Forelimb muscle (tissue), 1 donor: Measurements from ENCODE around the gene TGFB1. TPM values are rescaled to one million over a fixed set of nuclear protein-coding genes. Genes with fewer than 3 reads are reported as not detected.

ENCODE experiments used
- DNase-seq: peaks from one replicate; pipeline ENCODE4 v3.0.0-alpha.2; 2013; ENCODE audit warnings: low read depth
- polyA plus RNA-seq: library from polyadenylated mRNA; unstranded; fragments of 120-200 nt; gene quantifications from one replicate; pipeline ENCODE4 v1.2.1, GENCODE V29; 2013; ENCODE audit not compliant: insufficient read length

TGFB1 gene
- polyA plus RNA-seq, 1 donor: 19.6 TPM

DNA sequence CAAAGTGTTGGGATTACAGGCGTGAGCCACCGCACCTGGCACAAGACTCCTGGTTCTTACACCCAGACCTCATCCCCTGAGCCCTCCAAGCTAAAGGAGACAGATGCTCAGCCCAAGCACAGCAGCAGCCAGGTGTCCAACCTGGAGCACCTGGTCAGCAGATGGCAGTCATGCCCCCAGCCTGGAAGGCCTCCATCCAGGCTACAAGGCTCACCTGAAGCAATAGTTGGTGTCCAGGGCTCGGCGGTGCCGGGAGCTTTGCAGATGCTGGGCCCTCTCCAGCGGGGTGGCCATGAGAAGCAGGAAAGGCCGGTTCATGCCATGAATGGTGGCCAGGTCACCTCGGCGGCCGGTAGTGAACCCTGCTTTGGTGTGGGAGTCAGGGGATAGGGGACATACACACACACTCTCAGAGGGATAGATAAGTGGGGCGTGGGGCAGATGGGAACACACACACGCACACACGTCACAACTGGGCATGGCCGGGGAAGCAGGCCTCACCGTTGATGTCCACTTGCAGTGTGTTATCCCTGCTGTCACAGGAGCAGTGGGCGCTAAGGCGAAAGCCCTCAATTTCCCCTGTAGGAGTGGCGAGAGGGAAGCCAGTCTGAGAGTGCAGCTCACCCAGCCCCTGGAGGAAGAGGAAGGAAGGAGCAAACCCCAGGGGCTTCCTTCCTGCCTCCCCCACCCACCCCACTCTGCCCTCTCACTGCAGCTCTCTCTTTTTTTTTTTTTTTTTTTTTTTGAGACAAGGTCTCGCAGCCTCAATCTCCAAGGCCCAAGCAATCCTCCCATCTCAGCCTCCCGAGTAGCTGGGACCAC is 11.8 kb downstream of the TGFB1 start:
- DNase-seq: no peak

- no peak for DNase-seq
Measured at GRCh38 chr19:41339936-41340335, 13.8 kb downstream of the TGFB1 start.

GRCh38 chr19:41335467-41335866 is 18.3 kb downstream of the TGFB1 start:
- DNase-seq: no peak

DNA sequence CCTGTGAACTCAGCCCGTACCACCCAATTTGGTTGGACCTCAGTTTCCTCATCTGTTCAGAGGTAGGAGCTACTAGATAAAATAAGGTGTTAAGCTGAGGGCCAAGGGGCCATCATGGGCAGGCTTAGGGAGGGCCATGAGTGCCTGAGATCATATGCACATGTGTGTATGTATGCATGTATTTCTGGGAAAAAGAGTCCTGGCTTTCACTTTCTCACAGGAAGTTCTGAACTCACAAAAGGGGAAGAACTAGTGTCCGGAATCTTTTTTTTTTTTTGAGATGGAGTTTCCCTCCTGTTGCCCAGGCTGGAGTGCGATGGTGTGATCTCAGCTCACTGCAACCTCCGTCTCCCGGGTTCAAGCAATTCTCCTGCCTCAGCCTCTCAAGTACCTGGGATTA is 18.9 kb downstream of the TGFB1 start:
- DNase-seq: no peak

DNA sequence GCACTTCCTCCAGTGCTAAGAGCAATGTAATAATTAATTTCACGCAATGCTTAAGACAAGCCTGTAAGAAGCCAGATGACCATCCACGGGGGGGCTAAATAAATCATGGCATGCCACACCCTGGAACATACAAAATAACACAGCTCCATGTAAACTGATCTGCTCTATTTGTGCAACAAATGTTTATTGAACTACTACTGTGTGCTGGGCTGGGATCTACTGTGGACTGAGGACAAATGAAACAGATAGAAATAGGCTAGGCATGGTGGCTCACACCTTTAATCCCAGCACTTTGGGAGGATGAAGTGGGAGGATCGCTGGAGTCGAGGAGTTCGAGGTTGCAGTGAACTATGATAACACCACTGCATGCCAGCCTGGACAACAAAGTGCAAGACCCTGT is 21.3 kb downstream of the TGFB1 start:
- DNase-seq: no peak

GRCh38 chr19:41332000-41332399 is 21.7 kb downstream of the TGFB1 start:
- DNase-seq: no peak

DNA sequence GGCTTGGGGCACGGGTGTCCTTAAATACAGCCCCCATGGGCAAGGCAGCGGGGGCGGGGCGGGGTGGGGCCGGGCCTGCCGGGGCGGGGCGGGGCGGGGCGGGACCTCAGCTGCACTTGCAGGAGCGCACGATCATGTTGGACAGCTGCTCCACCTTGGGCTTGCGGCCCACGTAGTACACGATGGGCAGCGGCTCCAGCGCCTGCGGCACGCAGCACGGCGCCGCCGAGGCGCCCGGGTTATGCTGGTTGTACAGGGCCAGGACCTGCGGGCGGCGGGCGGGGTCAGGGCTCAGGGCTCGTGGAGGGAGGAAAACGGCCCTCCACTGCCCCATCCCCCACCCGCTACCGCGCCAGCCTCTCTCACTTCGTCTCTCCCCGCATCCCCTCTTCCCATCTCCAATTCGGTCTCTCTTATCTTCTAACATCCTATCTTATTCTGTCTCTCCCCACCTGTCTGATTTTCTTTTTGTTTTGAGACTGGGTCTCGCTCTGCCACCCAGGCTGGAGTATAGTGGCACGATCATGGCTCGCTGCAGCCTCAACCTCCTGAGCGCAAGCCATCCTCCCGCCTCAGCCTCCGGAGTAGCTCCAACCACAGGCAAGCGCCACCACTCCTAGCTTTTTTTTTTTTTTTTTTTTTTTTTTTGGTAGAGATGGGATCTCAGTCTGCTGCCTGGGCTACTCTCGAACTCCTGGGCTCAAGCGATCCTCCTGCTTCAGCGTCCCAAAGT is 22.6 kb downstream of the TGFB1 start:
- DNase-seq: no peak

DNA sequence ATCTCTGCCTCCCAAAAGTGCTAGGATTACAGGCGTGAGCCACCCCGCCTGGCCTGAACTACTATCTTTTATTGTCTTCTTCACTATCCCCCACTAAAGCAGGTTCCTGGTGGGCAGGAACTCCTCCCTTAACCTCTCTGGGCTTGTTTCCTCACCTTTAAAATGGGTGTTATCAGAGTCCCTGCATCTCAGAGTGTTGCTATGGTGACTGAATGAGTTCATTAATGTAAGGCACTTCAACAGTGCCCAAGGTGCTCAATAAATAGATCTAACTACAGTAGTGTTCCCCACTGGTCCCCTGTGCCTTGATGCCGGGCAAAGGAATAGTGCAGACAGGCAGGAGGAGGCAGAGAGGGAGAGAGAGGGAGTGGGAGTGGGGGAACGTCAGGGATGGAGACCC is 23.2 kb downstream of the TGFB1 start:
- no peak for DNase-seq

- no peak for DNase-seq
Measured at GRCh38 chr19:41328842-41329225, 24.9 kb downstream of the TGFB1 start.

GRCh38 chr19:41328157-41328841 is 25.4 kb downstream of the TGFB1 start:
- DNase-seq: no peak

GRCh38 chr19:41327576-41328156 is 26.1 kb downstream of the TGFB1 start:
- no peak for DNase-seq

GRCh38 chr19:41327076-41327575 is 26.6 kb downstream of the TGFB1 start:
- no peak for DNase-seq

DNA sequence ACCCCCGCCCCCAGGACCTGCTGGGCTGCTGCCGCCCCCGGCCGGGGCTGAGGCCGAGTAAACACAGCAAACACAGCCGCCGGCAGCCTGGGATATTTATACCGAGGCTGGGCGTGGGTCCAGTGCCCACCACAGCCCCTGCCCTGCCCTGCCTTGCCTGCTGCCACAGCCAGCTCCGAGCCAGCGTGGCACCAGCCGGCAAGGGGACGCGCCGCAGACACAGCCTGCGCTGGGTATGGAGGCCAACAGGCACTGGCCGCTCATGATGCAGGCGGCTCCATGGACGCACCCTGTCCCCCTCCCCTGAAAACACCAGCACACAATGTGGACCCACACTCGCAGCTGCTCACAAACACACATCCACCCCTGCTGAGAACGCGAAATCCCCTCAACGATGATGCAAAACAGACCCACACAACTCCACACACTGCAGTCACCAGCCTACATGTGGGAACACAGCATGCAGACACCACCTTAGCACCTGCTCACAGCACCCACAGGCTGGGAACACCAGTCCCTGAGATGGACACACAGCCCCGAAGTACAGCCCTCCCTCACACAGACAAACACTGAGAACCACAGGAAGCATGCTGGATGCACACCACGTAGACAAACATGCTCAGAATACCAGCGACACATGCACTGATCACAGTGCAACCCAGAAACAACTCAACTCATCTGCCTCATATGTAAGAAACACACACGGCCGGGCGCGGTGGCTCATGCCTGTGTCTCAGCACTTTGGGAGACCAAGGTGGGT is 27.6 kb downstream of the TGFB1 start:
- no peak for DNase-seq

GRCh38 chr19:41325640-41325946 is 28.1 kb downstream of the TGFB1 start:
- DNase-seq: no peak

- no peak for DNase-seq
Measured at GRCh38 chr19:41324921-41325639, 28.6 kb downstream of the TGFB1 start.

DNA sequence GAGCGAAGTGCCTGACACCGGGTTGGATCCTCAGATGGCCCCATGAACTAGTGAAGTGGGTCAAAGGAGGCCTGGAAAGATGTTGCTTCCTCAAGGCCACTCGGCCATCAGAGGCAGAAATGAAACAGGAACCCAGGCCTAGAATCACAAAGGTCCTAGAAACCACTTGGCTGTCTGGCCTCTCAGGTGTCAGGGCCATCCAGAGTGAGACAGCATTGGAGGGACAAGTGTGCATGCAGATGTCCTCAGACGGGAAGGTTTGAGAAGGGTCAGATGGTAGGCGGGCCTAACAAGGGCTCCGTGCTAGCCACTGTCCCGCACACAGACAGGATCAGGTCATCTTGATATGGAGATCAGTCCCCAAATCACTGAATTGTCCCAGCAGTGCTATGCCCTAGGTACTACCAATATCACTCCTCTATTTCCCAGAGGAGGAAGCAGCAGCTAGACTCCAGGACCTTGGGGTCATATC is 29.5 kb downstream of the TGFB1 start:
- no peak for DNase-seq

DNA sequence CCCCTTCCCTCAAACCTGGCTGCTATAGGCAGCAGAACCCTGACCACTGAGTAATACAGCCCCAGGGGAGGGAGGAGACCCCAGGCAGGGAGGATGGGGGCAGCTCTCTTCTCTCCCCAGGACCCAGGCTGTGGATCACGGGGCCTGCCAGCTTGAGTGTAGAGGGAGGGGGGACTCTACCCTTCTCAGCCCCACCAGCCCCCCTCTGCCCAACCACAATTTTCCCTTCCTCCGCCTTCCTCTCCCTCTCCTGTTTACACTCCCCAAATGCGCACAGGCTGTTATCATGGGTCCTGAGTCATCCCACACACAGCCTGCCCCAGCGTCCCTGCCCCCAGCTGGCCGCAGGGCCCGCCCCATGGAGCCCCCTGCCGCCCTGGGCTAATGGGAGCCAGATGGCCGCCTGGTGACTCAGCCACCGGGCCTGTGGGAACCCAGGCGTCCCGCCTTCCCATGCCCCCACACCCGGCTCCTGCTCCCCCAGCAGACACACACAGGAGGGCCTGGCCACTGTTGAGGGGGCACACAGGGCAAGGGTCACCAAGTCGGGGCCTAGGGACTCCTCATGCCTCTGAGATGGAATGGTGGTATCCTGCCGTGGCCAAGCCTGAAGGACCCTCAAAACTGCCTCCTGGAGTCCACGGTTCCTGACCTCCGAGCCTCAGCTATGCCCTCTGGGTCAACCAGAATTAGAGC is 30.1 kb downstream of the TGFB1 start:
- no peak for DNase-seq

DNA sequence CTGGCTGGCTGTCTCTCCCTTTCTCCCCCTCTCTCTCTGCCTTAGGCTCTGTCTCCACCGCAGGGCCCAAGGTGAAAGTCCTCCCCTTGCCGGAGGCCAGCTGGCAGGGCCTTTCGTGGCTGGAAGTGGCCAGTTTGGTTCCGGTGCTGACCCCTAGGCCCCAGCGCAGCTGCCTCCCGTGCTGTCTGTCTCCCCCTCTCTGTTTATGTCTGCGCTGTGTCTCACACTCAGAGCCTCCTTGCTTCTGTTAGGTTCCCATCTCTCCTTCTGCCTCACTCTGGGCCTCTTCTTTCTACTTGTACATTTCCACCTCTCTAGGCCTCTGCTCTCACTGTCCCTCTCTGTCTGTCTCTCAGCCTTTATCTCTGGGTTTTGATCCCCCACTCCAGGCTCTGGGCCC is 30.7 kb downstream of the TGFB1 start:
- no peak for DNase-seq

DNA sequence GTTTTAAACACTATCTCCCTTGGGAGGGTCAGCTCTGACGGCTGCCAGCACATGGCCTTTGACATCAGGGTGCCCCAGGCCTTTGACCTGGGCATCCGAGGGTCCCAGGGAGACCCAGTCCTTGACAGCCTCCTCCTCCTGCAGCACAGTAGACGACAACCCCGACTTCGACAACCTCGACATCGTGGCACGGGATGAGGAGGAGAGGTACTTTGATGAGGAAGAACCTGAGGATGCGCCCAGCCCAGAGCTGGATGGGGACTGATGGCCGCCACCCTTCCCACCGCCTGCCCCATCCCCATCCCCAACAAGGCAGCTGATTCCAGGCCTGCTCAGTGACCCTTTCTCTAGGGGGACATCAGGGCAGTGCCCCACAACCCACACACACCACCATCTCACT is 31.3 kb downstream of the TGFB1 start:
- no peak for DNase-seq

GRCh38 chr19:41321600-41322270 is 32.0 kb downstream of the TGFB1 start:
- no peak for DNase-seq
